ENCODE data around the gene DNAH11.

GRCh38 chr7:21562385-21562784 is 19.5 kb downstream of the DNAH11 start:
- TF ChIP-seq EZH2 (IDR thresholded peaks at IDR 0.05) (no peak), CTCF (IDR thresholded peaks at IDR 0.05) (no peak)

Measured in neural progenitor cell (in vitro differentiated cells).